HG03095 (cell line): Measurements from ENCODE around the gene AKNA.

Experiments used
- ATAC-seq: cut with Tn5 transposase; IDR thresholded peaks from one replicate; pipeline ENCODE4 v1.9.1; 2021; ENCODE audit warnings: moderate library complexity; ENCODE audit not compliant: unreplicated experiment

The AKNA gene

GRCh38 chr9:114418053-114418452 is 30.3 kb upstream of the AKNA start:
- no peak for ATAC-seq

- ATAC-seq = no peak
Observed at GRCh38 chr9:114417511-114417910, 29.7 kb upstream of the AKNA start.

- ATAC-seq = no peak
Observed at GRCh38 chr9:114416906-114417305, 29.1 kb upstream of the AKNA start.

- no peak for ATAC-seq
Observed at GRCh38 chr9:114416290-114416689, 28.5 kb upstream of the AKNA start.

GRCh38 chr9:114414346-114414745 is 26.6 kb upstream of the AKNA start:
- ATAC-seq = no peak

- no peak for ATAC-seq
Observed at GRCh38 chr9:114413861-114414301, 26.1 kb upstream of the AKNA start.

GRCh38 chr9:114412048-114412683 is 24.4 kb upstream of the AKNA start:
- ATAC-seq = no peak

GRCh38 chr9:114411452-114411851 is 23.7 kb upstream of the AKNA start:
- ATAC-seq = no peak

GRCh38 chr9:114410910-114411309 is 23.1 kb upstream of the AKNA start:
- ATAC-seq = no peak

GRCh38 chr9:114409842-114410241 is 22.1 kb upstream of the AKNA start:
- ATAC-seq = no peak

- no peak for ATAC-seq
Observed at GRCh38 chr9:114409103-114409780, 21.5 kb upstream of the AKNA start.

- no peak for ATAC-seq
Observed at GRCh38 chr9:114408645-114409044, 20.9 kb upstream of the AKNA start.

GRCh38 chr9:114407889-114408288 is 20.1 kb upstream of the AKNA start:
- no peak for ATAC-seq

GRCh38 chr9:114406441-114406840 is 18.7 kb upstream of the AKNA start:
- no peak for ATAC-seq

- ATAC-seq = peak; percentile 90
Observed at GRCh38 chr9:114405294-114406034, 17.7 kb upstream of the AKNA start.

- no peak for ATAC-seq
Observed at GRCh38 chr9:114404531-114404930, 16.7 kb upstream of the AKNA start.

GRCh38 chr9:114403153-114403756 is 15.5 kb upstream of the AKNA start:
- no peak for ATAC-seq

GRCh38 chr9:114401344-114401743 is 13.6 kb upstream of the AKNA start:
- ATAC-seq = no peak

GRCh38 chr9:114400772-114401171 is 13.0 kb upstream of the AKNA start:
- ATAC-seq = no peak

GRCh38 chr9:114400219-114400618 is 12.4 kb upstream of the AKNA start:
- no peak for ATAC-seq

- no peak for ATAC-seq
Observed at GRCh38 chr9:114399381-114399780, 11.6 kb upstream of the AKNA start.
